Measurements from ENCODE around the gene RPL4. TPM values are rescaled to one million over a fixed set of nuclear protein-coding genes. Genes with fewer than 3 reads are reported as not detected.

The RPL4 gene
- total and polyA plus RNA-seq, 2 of the 8 experiments (the other 6 are each of a cell fraction or from before 2014, with no cell fraction given): 3,950 to 3,973 TPM

- Histone ChIP-seq H2BK15ac (ENCODE audit: low read length) (no peak overlapping the region), H3K4me1 (replicated peaks in 1 of 4; ENCODE audit: control insufficient read depth in 3 of 4, insufficient read depth in 4 of 4, low read length in 3 of 4) (peaks cover 23 to 57% (median 44%) of the 10 kb centered on the region in 4 experiments), H2BK5ac (ENCODE audit: low read depth, low read length) (peak overlapping the region; percentile 66; the same call in 1 of the 2 replicates), H4K91ac (replicated peaks; ENCODE audit: insufficient read length, low read length) (no peak overlapping the region), H3K36me3 (ENCODE audit: control insufficient read depth in 2 of 4, insufficient read depth in 4 of 4, low read length in 3 of 4) (peaks cover 0 to 3% (median 0%) of the 10 kb centered on the region in 4 experiments; a peak in 1 of 8 replicates), H2BK20ac (ENCODE audit: low read length) (no peak overlapping the region), H2BK120ac (replicated peaks; ENCODE audit: low read depth, low read length) (no peak overlapping the region), H3K9ac (replicated peaks in 1 of 4; ENCODE audit: extremely low read depth in 1 of 4, low read depth in 3 of 4, low read length in 3 of 4) (peak overlapping the region in 1 of 4 experiments; percentile 31; a peak in 1 of 7 replicates), H2AK5ac (ENCODE audit: low read depth, low read length) (0 out of 2 replicates have a peak overlapping the region, but pooled peaks have one; percentile 53), H3K4ac (replicated peaks; ENCODE audit: insufficient read length, low read depth, low read length) (no peak overlapping the region), H4K5ac (ENCODE audit: insufficient read length, low read depth, low read length) (peak overlapping the region; percentile 67), H3K27me3 (replicated peaks in 1 of 4; ENCODE audit: control insufficient read depth in 3 of 4, extremely low read depth in 1 of 4, insufficient read depth in 3 of 4, low read length in 3 of 4) (no peaks in the 10 kb centered on the region), H3K4me2 (ENCODE audit: insufficient read depth in 1 of 2, low read depth in 2 of 2, low read length in 2 of 2) (peak overlapping the region in 1 of 2 experiments; percentile 78; a peak in 1 of 4 replicates), H2AFZ (ENCODE audit: low read length) (no peak overlapping the region), H3K79me1 (ENCODE audit: low read depth, low read length) (no peaks in the 10 kb centered on the region; the same call in 1 of the 2 replicates), H3K18ac (ENCODE audit: extremely low read depth, low read length) (no peak overlapping the region; the same call in 1 of the 2 replicates), H3K23ac (ENCODE audit: insufficient read length) (no peak overlapping the region), H2BK12ac (ENCODE audit: low read depth, low read length) (0 out of 2 replicates have a peak overlapping the region, but pooled peaks have one; percentile 10), H3K56ac (replicated peaks; ENCODE audit: insufficient read length, low read depth, low read length) (no peak overlapping the region), H3K27ac (ENCODE audit: low read depth, low read length) (peak overlapping the region; percentile 62; the same call in 1 of the 2 replicates), H3K4me3 (ENCODE audit: extremely low read depth in 1 of 4, insufficient read depth in 2 of 4, low read depth in 3 of 4, low read length in 4 of 4) (peak overlapping the region in 1 of 4 experiments; percentile 0; a peak in 1 of 8 replicates), H3K14ac (ENCODE audit: insufficient read length) (no peak overlapping the region), H4K8ac (ENCODE audit: extremely low read depth, insufficient read depth, low read length) (no peak overlapping the region), H3K79me2 (ENCODE audit: control insufficient read depth in 1 of 2, insufficient read depth in 2 of 2, low read length in 2 of 2) (peaks cover 0 to 20% of the 10 kb centered on the region in 2 experiments; a peak in 1 of 4 replicates), H3K23me2 (ENCODE audit: low read depth, low read length) (no peaks in the 10 kb centered on the region), H3K9me3 (ENCODE audit: insufficient read depth in 2 of 2, low read depth in 1 of 2, low read length in 1 of 2) (no peaks in the 10 kb centered on the region), H4K20me1 (replicated peaks in 1 of 2; ENCODE audit: control insufficient read depth in 1 of 2, insufficient read depth in 2 of 2, low read length in 2 of 2) (peaks cover 0 to 3% of the 10 kb centered on the region in 2 experiments)
- WGBS, 2 experiments (ENCODE audit: extremely low coverage in 1 of 2, insufficient coverage in 1 of 2, insufficient read length in 1 of 2, insufficient replicate concordance in 2 of 2, low coverage in 1 of 2, low lambda C conversion rate in 2 of 2, missing lambda C conversion rate in 1 of 2): 91% methylated on average over 8 of the region's 8 CpGs; no CpG with 5 or more reads in 1 of the 2 experiments
- FAIRE-seq: no peak
- ChIA-PET CTCF (ENCODE audit: partially characterized antibody) (interaction anchor here (0.6 to 5.4 kb wide), 10 partner anchors 13 to 469 kb away, joined by 3 to 40 read pairs (median 4); partner anchors contain the start of gene SNAPC5), POLR2A (ENCODE audit: partially characterized antibody) (interaction anchor here (1.2 to 3.3 kb wide), 3 partner anchors 14 to 33 kb away, joined by 3 to 17 read pairs (median 4); partner anchors contain the start of genes SNAPC5 and ZWILCH)
- no peak for DNase-seq (ENCODE audit: low read depth in 1 of 2, low spot score in 2 of 2)
- TF ChIP-seq ZNF274 (IDR thresholded peaks at IDR 0.05; ENCODE audit: borderline replicate concordance, extremely low read depth, low read length): no peak
- TF ChIP-seq USF2 (IDR thresholded peaks at IDR 0.05; ENCODE audit: low read length): no peak
- no peak for TF ChIP-seq SIX5 (IDR thresholded peaks at IDR 0.05; ENCODE audit: low read depth, low read length)
- no peak for TF ChIP-seq MAX (IDR thresholded peaks at IDR 0.05)
- no peak for TF ChIP-seq GTF2F1 (IDR thresholded peaks at IDR 0.05; ENCODE audit: borderline replicate concordance, low read depth, low read length)
- TF ChIP-seq POLR2AphosphoS5 (IDR thresholded peaks at IDR 0.05; ENCODE audit: low read depth, low read length): no peak
- TF ChIP-seq JUND (IDR thresholded peaks at IDR 0.05; ENCODE audit: low read length): no peak
- TF ChIP-seq GABPA (IDR thresholded peaks at IDR 0.05; ENCODE audit: borderline replicate concordance, insufficient read depth, low read length): no peak
- TF ChIP-seq BACH1 (IDR thresholded peaks at IDR 0.05; ENCODE audit: low read length): no peak
- TF ChIP-seq KDM5A (IDR thresholded peaks at IDR 0.05; ENCODE audit: low read length): no peak
Measured at GRCh38 chr15:66472176-66472999, 32.3 kb downstream of the RPL4 start.
